Astrocyte (in vitro differentiated cells and primary cell): ENCODE measurements around the gene CSNK1A1. TPM values are rescaled to one million over a fixed set of nuclear protein-coding genes. Genes with fewer than 3 reads are reported as not detected.
A peak's percentile ranks its signal among the peaks of the same experiment; 100 is the strongest.
"Not testable (repeated sequence)": the region's sequence is repeated elsewhere in the genome, so short reads cannot be mapped to it uniquely, and the experiment has no call there.

Experiments
- DNase-seq: peaks from one replicate; pipeline ENCODE4 v3.0.0-alpha.2; 2010; ENCODE audit warnings: low read depth
- FAIRE-seq: peaks from 2 replicates; lab custom pipeline; 2011; peaks lifted over from hg19 to GRCh38; lab: Jason Lieb, UNC
- H2AFZ ChIP-seq: 2 replicates; pipeline ENCODE4 v1.6.0; 2012; ENCODE audit warnings: low read depth, low read length, inconsistent platforms
- H3K27ac ChIP-seq: 2 replicates; pipeline ENCODE4 v1.5.1; 2011; ENCODE audit warnings: low read depth, low read length, inconsistent platforms
- H3K27me3 ChIP-seq: 2 replicates; pipeline ENCODE4 v1.6.0; 2011; ENCODE audit warnings: low read length, inconsistent platforms; ENCODE audit not compliant: insufficient read depth
- H3K36me3 ChIP-seq: 2 replicates; pipeline ENCODE4 v1.5.1; 2011; ENCODE audit warnings: low read length, inconsistent platforms; ENCODE audit not compliant: insufficient read depth
- H3K4me1 ChIP-seq: 2 replicates; pipeline ENCODE4 v1.5.1; 2011; ENCODE audit warnings: low read length, inconsistent platforms; ENCODE audit not compliant: insufficient read depth
- H3K4me2 ChIP-seq: 2 replicates; pipeline ENCODE4 v1.6.0; 2012; ENCODE audit warnings: low read length, inconsistent platforms
- H3K4me3 ChIP-seq: 2 replicates; pipeline ENCODE4 v1.5.1; 2011; ENCODE audit warnings: low read depth, mild to moderate bottlenecking, low read length, inconsistent platforms; ENCODE audit not compliant: insufficient read depth
- H3K79me2 ChIP-seq: 2 replicates; pipeline ENCODE4 v1.6.0; 2012; ENCODE audit warnings: mild to moderate bottlenecking, low read length, inconsistent platforms; ENCODE audit not compliant: insufficient read depth
- H3K9ac ChIP-seq: 2 replicates; pipeline ENCODE4 v1.6.0; 2012; ENCODE audit warnings: mild to moderate bottlenecking, low read length, inconsistent platforms
- H3K9me3 ChIP-seq: 2 replicates; pipeline ENCODE4 v1.5.1; 2012; ENCODE audit warnings: low read depth, mild to moderate bottlenecking, low read length, inconsistent platforms; ENCODE audit not compliant: insufficient read depth
- H4K20me1 ChIP-seq: 2 replicates; pipeline ENCODE4 v1.6.0; 2012; ENCODE audit warnings: low read length, inconsistent platforms; ENCODE audit not compliant: insufficient read depth
- H3K27ac Mint-ChIP-seq: one replicate; pipeline ENCODE4 v1.8.0; 2021; ENCODE audit warnings: mild to moderate bottlenecking, mixed read lengths; ENCODE audit not compliant: unreplicated experiment
- H3K27me3 Mint-ChIP-seq: one replicate; pipeline ENCODE4 v1.8.0; 2021; ENCODE audit warnings: low read depth, mixed read lengths; ENCODE audit not compliant: unreplicated experiment
- H3K36me3 Mint-ChIP-seq: one replicate; pipeline ENCODE4 v1.8.0; 2021; ENCODE audit warnings: low read depth, mixed read lengths; ENCODE audit not compliant: unreplicated experiment
- H3K4me1 Mint-ChIP-seq: one replicate; pipeline ENCODE4 v1.8.0; 2021; ENCODE audit warnings: low read depth, mixed read lengths; ENCODE audit not compliant: unreplicated experiment
- H3K4me3 Mint-ChIP-seq: one replicate; pipeline ENCODE4 v1.8.0; 2021; ENCODE audit warnings: mild to moderate bottlenecking, moderate library complexity, mixed read lengths; ENCODE audit not compliant: unreplicated experiment
- H3K9me3 Mint-ChIP-seq: one replicate; pipeline ENCODE4 v1.8.0; 2021; ENCODE audit warnings: mild to moderate bottlenecking, mixed read lengths; ENCODE audit not compliant: unreplicated experiment
- CTCF ChIP-seq: IDR thresholded peaks from 2 replicates; pipeline ENCODE4 v1.5.1; 2011; ENCODE audit warnings: low read depth, mild to moderate bottlenecking, inconsistent platforms, low read length, moderate library complexity; ENCODE audit not compliant: insufficient read depth
- EZH2 ChIP-seq: IDR thresholded peaks from 2 replicates; pipeline ENCODE4 v1.6.1; 2012; ENCODE audit warnings: mild to moderate bottlenecking, low read length, inconsistent platforms; ENCODE audit not compliant: insufficient read depth
- total RNA-seq: library from RNA; stranded (reverse); gene quantifications from 2 replicates; pipeline ENCODE4 v1.2.1, GENCODE V29; 2021

Gene CSNK1A1
- total RNA-seq, 1 donor from 2014 or later = 384 TPM

GRCh38 chr5:149567226-149567625, 16.0 kb upstream of the CSNK1A1 start:
- H3K4me3 Mint-ChIP-seq = no peak overlapping the region
- FAIRE-seq = no peak

GRCh38 chr5:149564542-149565140, 13.4 kb upstream of the CSNK1A1 start:
- Histone ChIP-seq H3K4me2 (peak overlapping the region; percentile 67), H3K4me1 (peaks cover 30% of the 10 kb centered on the region), H3K9ac (peak overlapping the region; percentile 40), H3K27ac (peak overlapping the region; percentile 33)
- H3K27me3 Mint-ChIP-seq, H4K20me1 ChIP-seq, H3K79me2 ChIP-seq, H3K36me3 Mint-ChIP-seq, H3K27me3 ChIP-seq, H2AFZ ChIP-seq, H3K9me3 Mint-ChIP-seq, H3K4me3 ChIP-seq, H3K9me3 ChIP-seq, H3K36me3 ChIP-seq, H3K4me3 Mint-ChIP-seq: not testable (repeated sequence)
- H3K27ac Mint-ChIP-seq = peak overlapping the region; percentile 84
- peak; percentile 66 for DNase-seq
- peaks cover 27% of the 10 kb centered on the region for H3K4me1 Mint-ChIP-seq
- TF ChIP-seq CTCF = peak; percentile 58
- FAIRE-seq = peak; percentile 76

More at GRCh38 chr5:149567226-149567625, 16.0 kb upstream of the CSNK1A1 start:
- H3K4me3 ChIP-seq = no peak overlapping the region
- no peak for DNase-seq
- no peaks in the 10 kb centered on the region for H4K20me1 ChIP-seq
- no peak overlapping the region for H3K9ac ChIP-seq
- no peaks in the 10 kb centered on the region for H3K36me3 ChIP-seq
- no peaks in the 10 kb centered on the region for H3K27me3 Mint-ChIP-seq
- no peak overlapping the region for H2AFZ ChIP-seq
- H3K9me3 ChIP-seq = no peaks in the 10 kb centered on the region
- H3K79me2 ChIP-seq = no peaks in the 10 kb centered on the region
- H3K27me3 ChIP-seq = no peaks in the 10 kb centered on the region
- no peaks in the 10 kb centered on the region for H3K9me3 Mint-ChIP-seq
- H3K4me2 ChIP-seq = no peak overlapping the region
- peaks cover 18% of the 10 kb centered on the region for H3K4me1 ChIP-seq
- no peak overlapping the region for H3K27ac Mint-ChIP-seq
- TF ChIP-seq CTCF (no peak), EZH2 (no peak)
- no peak overlapping the region for H3K27ac ChIP-seq
- no peaks in the 10 kb centered on the region for H3K36me3 Mint-ChIP-seq
- peaks cover 13% of the 10 kb centered on the region for H3K4me1 Mint-ChIP-seq

- H3K79me2 ChIP-seq = no peaks in the 10 kb centered on the region
- H3K4me3 Mint-ChIP-seq = peak overlapping the region; percentile 17
- H3K4me2 ChIP-seq = peak overlapping the region; percentile 58
- peaks cover 27% of the 10 kb centered on the region for H3K4me1 Mint-ChIP-seq
- no peaks in the 10 kb centered on the region for H3K27me3 Mint-ChIP-seq
- H3K27me3 ChIP-seq = no peaks in the 10 kb centered on the region
- no peak for TF ChIP-seq CTCF
- no peak for TF ChIP-seq EZH2
- no peaks in the 10 kb centered on the region for H3K9me3 Mint-ChIP-seq
- no peaks in the 10 kb centered on the region for H3K36me3 Mint-ChIP-seq
- H3K27ac Mint-ChIP-seq = peak overlapping the region; percentile 99
- H3K4me3 ChIP-seq = peak overlapping the region; percentile 15
- no peaks in the 10 kb centered on the region for H3K9me3 ChIP-seq
- DNase-seq = peak; percentile 32
- H3K4me1 ChIP-seq = peaks cover 30% of the 10 kb centered on the region
- H3K36me3 ChIP-seq = no peaks in the 10 kb centered on the region
- peak overlapping the region; percentile 67 for H3K9ac ChIP-seq
- no peak for FAIRE-seq
- H4K20me1 ChIP-seq = no peaks in the 10 kb centered on the region
- peak overlapping the region; percentile 95 for H3K27ac ChIP-seq
- H2AFZ ChIP-seq = no peak overlapping the region
Observed at GRCh38 chr5:149563466-149563865, 12.2 kb upstream of the CSNK1A1 start.
